BLaER1 treated with 17β-estradiol and CSF1 and Interleukin-3, amounts not matched to agents 10 nM and 100 nM (cell line): ENCODE data around the gene FAM193A.

Experiments
- H3K27ac ChIP-seq, 11 experiments: shearing (Covaris generic); formaldehyde crosslinking; 2 replicates each; pipeline ENCODE4 v1.8.1; 2022
- H3K27me3 ChIP-seq, 11 experiments: shearing (Covaris generic); formaldehyde crosslinking; 2 replicates each; pipeline ENCODE4 v1.8.1; 2022
- H3K36me3 ChIP-seq, 11 experiments: shearing (Covaris generic); formaldehyde crosslinking; 2 replicates each; pipeline ENCODE4 v1.8.1; 2022
- H3K4me1 ChIP-seq, 10 experiments: shearing (Covaris generic); formaldehyde crosslinking; 2 replicates each; pipeline ENCODE4 v1.8.1; 2022
- H3K4me2 ChIP-seq, 11 experiments: shearing (Covaris generic); formaldehyde crosslinking; 2 replicates each; pipeline ENCODE4 v1.8.1; 2022
- H3K4me3 ChIP-seq, 10 experiments: shearing (Covaris generic); formaldehyde crosslinking; 2 replicates each; pipeline ENCODE4 v1.8.1; 2022
- H3K9ac ChIP-seq, 11 experiments: shearing (Covaris generic); formaldehyde crosslinking; 2 replicates each; pipeline ENCODE4 v1.8.1; 2022
- H3K9me3 ChIP-seq, 11 experiments: shearing (Covaris generic); formaldehyde crosslinking; replicated peaks in 1 of 11; 2 replicates each; pipeline ENCODE4 v1.8.1; 2022
- H4K20me1 ChIP-seq, 11 experiments: shearing (Covaris generic); formaldehyde crosslinking; 2 replicates each; pipeline ENCODE4 v1.8.1; 2022
- Cebpa-rat ChIP-seq, 11 experiments: shearing (Covaris generic); IDR thresholded peaks; 2 replicates each; pipeline ENCODE4 v1.8.1; 2022

FAM193A gene

DNA sequence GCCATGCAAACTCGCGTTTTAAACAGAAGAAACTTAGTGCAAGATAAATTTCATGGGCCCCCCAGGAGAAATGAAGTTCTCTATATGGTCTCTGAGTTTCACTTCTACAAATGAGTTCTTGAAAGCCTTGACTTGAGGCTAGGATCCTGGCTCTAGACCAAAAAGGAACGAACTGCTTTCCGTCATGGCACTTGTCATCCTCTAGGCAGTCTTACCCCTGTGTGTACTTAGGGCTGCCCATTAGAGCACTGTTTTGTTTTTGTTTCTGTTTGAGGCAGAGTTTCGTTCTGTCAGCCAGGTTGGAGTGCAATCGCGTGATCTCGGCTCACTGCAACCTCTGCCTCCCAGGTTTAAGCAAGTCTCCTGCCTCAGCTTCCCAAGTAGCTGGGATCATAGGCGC lies 38.5 kb upstream of the FAM193A start:
- H3K4me1 ChIP-seq: peaks cover 18 to 46% (median 25%) of the 10 kb centered on the region in 10 experiments; a peak in 19 of 20 replicates
- H3K36me3 ChIP-seq: peaks cover 97 to 100% (median 100%) of the 10 kb centered on the region in 11 experiments
- peak overlapping the region in 3 of 11 experiments; percentile 33 to 70 (median 39); a peak in 5 of 22 replicates for H3K4me2 ChIP-seq
- no peak overlapping the region for H3K9ac ChIP-seq
- H3K4me3 ChIP-seq: no peak overlapping the region
- no peak for TF ChIP-seq Cebpa-rat (IDR thresholded peaks at IDR 0.05)
- peaks cover 99 to 100% (median 100%) of the 10 kb centered on the region in 11 experiments for H4K20me1 ChIP-seq
- no peak overlapping the region; a peak in 1 of 22 replicates for H3K27ac ChIP-seq
- no peaks in the 10 kb centered on the region for H3K27me3 ChIP-seq
- no peaks in the 10 kb centered on the region for H3K9me3 ChIP-seq

- Histone ChIP-seq H3K36me3 (peaks cover 95 to 100% (median 99%) of the 10 kb centered on the region in 11 experiments), H3K27ac (no peak overlapping the region)
These were observed 35.9 kb upstream of the FAM193A start for GRCh38 chr4:2500547-2500946.

DNA sequence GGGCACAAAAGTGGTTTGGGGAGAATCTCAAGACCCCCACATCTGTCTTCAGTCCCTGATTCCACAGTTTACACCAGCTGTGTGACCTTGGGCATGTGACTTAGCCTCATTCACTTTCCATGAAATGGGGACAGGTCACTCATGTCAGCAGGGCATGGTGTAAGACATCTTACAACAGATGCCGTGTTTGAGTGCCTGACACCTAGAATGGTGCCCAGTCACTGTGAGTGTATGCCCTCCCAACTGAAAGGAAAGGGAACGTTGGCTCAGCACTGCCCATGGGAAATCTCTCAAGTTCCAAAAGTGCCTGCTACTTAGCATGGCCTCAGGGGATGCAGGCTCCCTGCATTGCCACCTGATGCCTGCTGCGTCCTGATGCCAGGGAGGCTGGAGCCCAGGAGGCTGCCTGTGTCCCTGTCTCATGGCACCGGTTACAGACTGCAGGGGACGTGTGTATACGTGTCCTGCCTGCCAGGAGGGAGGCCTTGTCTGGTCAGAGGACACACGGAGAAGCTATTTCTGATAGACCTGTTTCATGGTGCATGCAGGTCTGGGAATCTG lies 35.3 kb upstream of the FAM193A start:
- no peaks in the 10 kb centered on the region for H3K9me3 ChIP-seq
- H3K36me3 ChIP-seq: peaks cover 94 to 100% (median 99%) of the 10 kb centered on the region in 11 experiments
- peaks cover 0 to 25% (median 16%) of the 10 kb centered on the region in 10 experiments; a peak in 14 of 20 replicates for H3K4me1 ChIP-seq
- no peak overlapping the region for H3K27ac ChIP-seq
- H3K27me3 ChIP-seq: no peaks in the 10 kb centered on the region
- peaks cover 88 to 100% (median 98%) of the 10 kb centered on the region in 11 experiments for H4K20me1 ChIP-seq
- TF ChIP-seq Cebpa-rat (IDR thresholded peaks at IDR 0.05): no peak
- H3K4me3 ChIP-seq: no peak overlapping the region
- H3K9ac ChIP-seq: no peak overlapping the region
- no peak overlapping the region for H3K4me2 ChIP-seq

More at GRCh38 chr4:2500547-2500946, 35.9 kb upstream of the FAM193A start:
- TF ChIP-seq Cebpa-rat (IDR thresholded peaks at IDR 0.05): no peak
- H3K27me3 ChIP-seq: no peaks in the 10 kb centered on the region
- peaks cover 0 to 30% (median 16%) of the 10 kb centered on the region in 10 experiments; a peak in 15 of 20 replicates for H3K4me1 ChIP-seq
- H3K4me2 ChIP-seq: no peak overlapping the region
- H3K9ac ChIP-seq: no peak overlapping the region
- H3K4me3 ChIP-seq: no peak overlapping the region
- peaks cover 88 to 100% (median 98%) of the 10 kb centered on the region in 11 experiments for H4K20me1 ChIP-seq
- H3K9me3 ChIP-seq: no peaks in the 10 kb centered on the region

DNA sequence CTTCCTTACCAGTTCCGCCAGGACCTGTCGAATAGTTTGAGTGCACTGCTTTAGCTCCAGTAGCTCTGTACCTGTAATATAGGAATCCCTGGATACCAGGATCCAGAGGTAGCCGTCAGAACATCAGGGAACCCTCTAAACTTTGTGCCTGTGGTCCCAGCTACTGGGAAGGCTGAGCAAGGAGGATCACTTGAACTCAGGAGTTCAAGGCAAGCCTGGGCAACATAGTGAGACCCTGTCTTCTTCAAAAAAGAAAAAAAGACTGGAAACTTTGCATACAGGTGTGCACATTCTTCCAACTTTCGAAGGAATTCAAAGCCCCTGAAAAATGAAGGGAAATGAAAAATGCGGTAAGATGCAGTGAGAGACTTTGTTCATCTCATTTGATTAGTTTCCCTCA lies 32.6 kb upstream of the FAM193A start:
- H3K9ac ChIP-seq: no peak overlapping the region
- no peak overlapping the region for H3K4me2 ChIP-seq
- H3K4me1 ChIP-seq: peaks cover 0 to 18% (median under 1%) of the 10 kb centered on the region in 10 experiments; a peak in 5 of 20 replicates
- no peaks in the 10 kb centered on the region for H3K9me3 ChIP-seq
- H4K20me1 ChIP-seq: peaks cover 85 to 100% (median 98%) of the 10 kb centered on the region in 11 experiments
- no peak overlapping the region for H3K4me3 ChIP-seq
- no peak overlapping the region for H3K27ac ChIP-seq
- H3K27me3 ChIP-seq: no peaks in the 10 kb centered on the region
- no peak for TF ChIP-seq Cebpa-rat (IDR thresholded peaks at IDR 0.05)
- H3K36me3 ChIP-seq: peaks cover 91 to 100% (median 98%) of the 10 kb centered on the region in 11 experiments

DNA sequence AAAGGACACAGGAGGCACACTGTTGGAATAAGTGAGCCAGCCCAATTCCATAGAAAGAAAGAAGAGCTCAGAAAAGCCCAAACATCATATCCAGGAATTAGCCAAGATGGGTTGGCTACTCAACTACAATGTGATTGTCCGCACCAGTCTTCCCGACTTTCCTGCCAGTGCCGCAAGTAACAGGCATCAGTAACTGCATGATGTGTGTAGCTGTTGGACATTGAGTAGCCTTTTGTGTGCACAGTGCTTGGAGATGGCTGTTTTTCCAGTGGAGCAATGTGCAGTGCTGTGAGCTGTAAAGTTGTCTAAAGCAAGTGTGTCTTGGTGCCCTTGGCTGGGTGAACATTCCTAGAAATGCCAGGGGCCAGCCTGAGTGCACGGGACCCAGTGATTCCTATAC lies 29.2 kb upstream of the FAM193A start:
- Histone ChIP-seq H3K27ac (no peak overlapping the region), H3K9me3 (no peaks in the 10 kb centered on the region), H3K9ac (no peak overlapping the region), H3K4me3 (no peak overlapping the region), H3K36me3 (peaks cover 88 to 99% (median 95%) of the 10 kb centered on the region in 11 experiments), H4K20me1 (peaks cover 82 to 100% (median 96%) of the 10 kb centered on the region in 11 experiments), H3K4me1 (peaks cover 0 to 49% (median 25%) of the 10 kb centered on the region in 10 experiments; a peak in 18 of 20 replicates), H3K27me3 (no peaks in the 10 kb centered on the region), H3K4me2 (no peak overlapping the region)
- no peak for TF ChIP-seq Cebpa-rat (IDR thresholded peaks at IDR 0.05)

DNA sequence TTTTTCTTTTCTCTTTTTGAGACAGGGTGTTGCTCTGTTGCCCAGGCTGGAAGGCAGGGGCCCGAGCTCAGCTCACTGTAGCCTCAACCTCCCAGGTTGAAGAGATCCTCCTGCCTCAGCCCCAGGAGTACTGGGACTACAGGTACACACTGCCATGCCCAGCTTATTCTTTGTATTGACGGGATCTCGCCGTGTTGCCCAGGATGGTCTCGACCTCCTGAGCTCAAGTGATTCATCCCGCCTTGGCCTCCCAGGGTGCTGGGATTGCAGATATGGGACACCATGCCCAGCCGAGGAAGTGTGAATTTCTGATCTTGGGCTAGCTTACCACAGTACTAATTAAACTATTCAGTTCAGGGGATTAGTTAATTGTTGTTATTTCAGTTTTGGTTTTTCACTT lies 28.6 kb upstream of the FAM193A start:
- Histone ChIP-seq H4K20me1 (peaks cover 83 to 100% (median 96%) of the 10 kb centered on the region in 11 experiments), H3K4me2 (no peak overlapping the region), H3K4me3 (no peak overlapping the region), H3K9ac (no peak overlapping the region), H3K36me3 (peaks cover 88 to 99% (median 95%) of the 10 kb centered on the region in 11 experiments), H3K27me3 (no peaks in the 10 kb centered on the region), H3K4me1 (peaks cover 0 to 49% (median 25%) of the 10 kb centered on the region in 10 experiments; a peak in 18 of 20 replicates), H3K9me3 (no peaks in the 10 kb centered on the region), H3K27ac (no peak overlapping the region)
- no peak for TF ChIP-seq Cebpa-rat (IDR thresholded peaks at IDR 0.05)

- Histone ChIP-seq H3K27me3 (no peaks in the 10 kb centered on the region), H4K20me1 (peaks cover 65 to 94% (median 84%) of the 10 kb centered on the region in 11 experiments; a peak in 21 of 22 replicates), H3K9ac (peak overlapping the region in 7 of 11 experiments; percentile 1 to 44 (median 23); a peak in 10 of 22 replicates), H3K4me3 (no peak overlapping the region), H3K36me3 (peaks cover 91 to 99% (median 95%) of the 10 kb centered on the region in 11 experiments), H3K4me1 (peaks cover 0 to 37% (median 25%) of the 10 kb centered on the region in 10 experiments; a peak in 18 of 20 replicates), H3K27ac (peak overlapping the region in 2 of 11 experiments; percentile 16 to 29; a peak in 2 of 22 replicates), H3K4me2 (peak overlapping the region in 8 of 11 experiments; percentile 3 to 42 (median 32); a peak in 12 of 22 replicates), H3K9me3 (no peaks in the 10 kb centered on the region)
- TF ChIP-seq Cebpa-rat (IDR thresholded peaks at IDR 0.05): no peak
These were observed 25.8 kb upstream of the FAM193A start for GRCh38 chr4:2510351-2511259.

DNA sequence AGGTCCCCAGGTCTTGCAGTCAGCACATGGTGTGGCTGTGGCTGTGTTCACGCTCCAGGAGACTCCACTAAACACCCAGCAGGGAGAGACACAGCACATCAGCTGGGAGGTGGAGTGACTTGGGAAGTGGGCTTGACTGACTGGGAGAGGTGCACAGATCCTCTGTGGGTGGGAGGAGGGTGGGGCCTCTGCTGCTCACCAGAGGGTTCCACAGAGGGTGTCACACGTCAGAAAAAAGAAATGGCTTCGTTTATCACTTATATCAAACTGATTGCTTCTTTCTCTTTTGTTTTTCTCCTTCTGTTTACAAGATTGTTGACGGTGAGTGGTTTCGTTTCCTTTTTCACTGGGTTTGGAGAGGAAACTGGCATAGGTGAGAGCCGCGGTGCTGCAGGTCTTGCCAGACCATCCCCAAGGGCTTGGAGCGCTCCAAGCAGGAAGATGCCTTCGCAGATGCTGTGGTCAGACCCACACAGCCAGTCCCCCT lies 24.8 kb upstream of the FAM193A start:
- TF ChIP-seq Cebpa-rat (IDR thresholded peaks at IDR 0.05): no peak
- Histone ChIP-seq H3K4me3 (no peak overlapping the region), H3K9ac (no peak overlapping the region), H3K36me3 (peaks cover 91 to 99% (median 93%) of the 10 kb centered on the region in 11 experiments), H3K4me1 (peaks cover 0 to 31% (median 25%) of the 10 kb centered on the region in 10 experiments; a peak in 18 of 20 replicates), H4K20me1 (peaks cover 56 to 94% (median 83%) of the 10 kb centered on the region in 11 experiments; a peak in 21 of 22 replicates), H3K4me2 (peak overlapping the region in 1 of 11 experiments; percentile 3; a peak in 2 of 22 replicates), H3K9me3 (no peaks in the 10 kb centered on the region), H3K27me3 (no peaks in the 10 kb centered on the region), H3K27ac (peak overlapping the region in 5 of 11 experiments; percentile 26 to 55 (median 37); a peak in 8 of 22 replicates)
